Fibroblast of lung (primary cell): ENCODE data around the gene ZNF341. TPM values are rescaled to one million over a fixed set of nuclear protein-coding genes. Genes with fewer than 3 reads are reported as not detected.

Source experiments
- DNase-seq, 2 donors: peaks; one replicate each; pipeline versions ENCODE4 v3.0.0 to v3.0.0-alpha.2; 2010; ENCODE audit warnings: low read depth in 2 of 2
- H2AFZ ChIP-seq: 2 replicates; pipeline ENCODE4 v1.5.1; 2012; ENCODE audit warnings: low read length, control low read depth, inconsistent platforms
- H3K27ac ChIP-seq: 2 replicates; pipeline ENCODE4 v1.5.1; 2011; ENCODE audit warnings: low read length, control low read depth; ENCODE audit not compliant: insufficient read depth
- H3K27me3 ChIP-seq: 2 replicates; pipeline ENCODE4 v1.5.1; 2011; ENCODE audit warnings: mild to moderate bottlenecking, low read length; ENCODE audit not compliant: control insufficient read depth, insufficient read depth
- H3K36me3 ChIP-seq: 2 replicates; pipeline ENCODE4 v1.5.1; 2011; ENCODE audit warnings: low read length; ENCODE audit not compliant: control insufficient read depth, insufficient read depth
- H3K4me1 ChIP-seq: 2 replicates; pipeline ENCODE4 v1.5.1; 2011; ENCODE audit warnings: low read length; ENCODE audit not compliant: control insufficient read depth, insufficient read depth; ENCODE audit errors: extremely low read depth
- H3K4me2 ChIP-seq: 2 replicates; pipeline ENCODE4 v1.5.1; 2011; ENCODE audit warnings: low read length, control low read depth; ENCODE audit not compliant: insufficient read depth; ENCODE audit errors: extremely low read depth
- H3K4me3 ChIP-seq, 4 experiments: fragments of 200-600 bp in 1 of 4; sonication (generic) in 1 of 4; replicated peaks in 1 of 4; 2 replicates each; pipeline ENCODE4 v1.5.1; 2011 to 2016; ENCODE audit warnings: low read length in 4 of 4, low read depth in 3 of 4, mild to moderate bottlenecking in 3 of 4, control low read depth in 2 of 4, inconsistent platforms in 1 of 4, mixed read lengths in 1 of 4; ENCODE audit not compliant: insufficient read depth in 1 of 4; ENCODE audit errors: control extremely low read depth in 1 of 4
- H3K79me2 ChIP-seq: 2 replicates; pipeline ENCODE4 v1.5.1; 2012; ENCODE audit warnings: mild to moderate bottlenecking, low read length, inconsistent platforms; ENCODE audit not compliant: control insufficient read depth, insufficient read depth
- H3K9ac ChIP-seq: 2 replicates; pipeline ENCODE4 v1.5.1; 2011; ENCODE audit warnings: mild to moderate bottlenecking, low read length, control low read depth; ENCODE audit not compliant: insufficient read depth
- H3K9me3 ChIP-seq: 2 replicates; pipeline ENCODE4 v1.5.1; 2012; ENCODE audit warnings: low read depth, low read length; ENCODE audit not compliant: control insufficient read depth, insufficient read depth
- H4K20me1 ChIP-seq: 2 replicates; pipeline ENCODE4 v1.5.1; 2011; ENCODE audit warnings: low read length; ENCODE audit not compliant: control insufficient read depth, insufficient read depth; ENCODE audit errors: extremely low read depth
- EZH2 ChIP-seq: IDR thresholded peaks from 2 replicates; pipeline ENCODE4 v1.5.1; 2012; ENCODE audit warnings: low read length, control low read depth, mild to moderate bottlenecking; ENCODE audit errors: missing control alignments
- polyA plus RNA-seq, 2 donors: library from polyadenylated mRNA; depleted of rRNA in 1 of 2; stranded (reverse) in 1 of 2; unstranded in 1 of 2; fragments of >200 nt; gene quantifications; 2 replicates each; pipeline ENCODE4 v1.2.1, GENCODE V29; 2011 to 2012; ENCODE audit warnings: missing spikeins in 1 of 2
- total RNA-seq: library from RNA; depleted of rRNA; stranded (reverse); fragments of >200 nt; gene quantifications from 2 replicates; pipeline ENCODE4 v1.2.1, GENCODE V29; 2014
- TF ChIP-seq, protein P1 (sequence below), 2 donors: IDR thresholded peaks in 1 of 2; conservative IDR thresholded peaks in 1 of 2; 1 replicate in 1 of 2; 2 replicates in 1 of 2; pipeline ENCODE4 v1.5.1; 2011 to 2012; ENCODE audit warnings: low read length in 2 of 2, control low read depth in 1 of 2, inconsistent platforms in 1 of 2, low read depth in 1 of 2, mild to moderate bottlenecking in 1 of 2

The ZNF341 gene
- total and polyA plus RNA-seq, 2 donors (not counting 1 experiment from before 2014, with no cell fraction given) = 0.99 to 1.1 TPM

GRCh38 chr20:33757046-33757445 lies 25.2 kb downstream of the ZNF341 start:
- H3K36me3 ChIP-seq = peaks cover 3% of the 10 kb centered on the region
- no peak overlapping the region for H3K27ac ChIP-seq
- DNase-seq = no peak
- no peak overlapping the region for H3K4me3 ChIP-seq
- no peaks in the 10 kb centered on the region for H3K79me2 ChIP-seq
- no peaks in the 10 kb centered on the region for H4K20me1 ChIP-seq
- no peaks in the 10 kb centered on the region for H3K9me3 ChIP-seq
- no peak overlapping the region for H3K9ac ChIP-seq
- H3K4me1 ChIP-seq = no peaks in the 10 kb centered on the region
- no peak overlapping the region for H2AFZ ChIP-seq
- H3K27me3 ChIP-seq = no peaks in the 10 kb centered on the region
- no peak overlapping the region for H3K4me2 ChIP-seq
- no peak for TF ChIP-seq EZH2
- TF ChIP-seq, protein P1, sequence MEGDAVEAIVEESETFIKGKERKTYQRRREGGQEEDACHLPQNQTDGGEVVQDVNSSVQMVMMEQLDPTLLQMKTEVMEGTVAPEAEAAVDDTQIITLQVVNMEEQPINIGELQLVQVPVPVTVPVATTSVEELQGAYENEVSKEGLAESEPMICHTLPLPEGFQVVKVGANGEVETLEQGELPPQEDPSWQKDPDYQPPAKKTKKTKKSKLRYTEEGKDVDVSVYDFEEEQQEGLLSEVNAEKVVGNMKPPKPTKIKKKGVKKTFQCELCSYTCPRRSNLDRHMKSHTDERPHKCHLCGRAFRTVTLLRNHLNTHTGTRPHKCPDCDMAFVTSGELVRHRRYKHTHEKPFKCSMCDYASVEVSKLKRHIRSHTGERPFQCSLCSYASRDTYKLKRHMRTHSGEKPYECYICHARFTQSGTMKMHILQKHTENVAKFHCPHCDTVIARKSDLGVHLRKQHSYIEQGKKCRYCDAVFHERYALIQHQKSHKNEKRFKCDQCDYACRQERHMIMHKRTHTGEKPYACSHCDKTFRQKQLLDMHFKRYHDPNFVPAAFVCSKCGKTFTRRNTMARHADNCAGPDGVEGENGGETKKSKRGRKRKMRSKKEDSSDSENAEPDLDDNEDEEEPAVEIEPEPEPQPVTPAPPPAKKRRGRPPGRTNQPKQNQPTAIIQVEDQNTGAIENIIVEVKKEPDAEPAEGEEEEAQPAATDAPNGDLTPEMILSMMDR (conservative IDR thresholded peaks at IDR 0.05 in 1 of 2, IDR thresholded peaks at IDR 0.05 in 1 of 2; ENCODE audit: low read depth in 1 of 2, low read length in 2 of 2) = no peak

DNA sequence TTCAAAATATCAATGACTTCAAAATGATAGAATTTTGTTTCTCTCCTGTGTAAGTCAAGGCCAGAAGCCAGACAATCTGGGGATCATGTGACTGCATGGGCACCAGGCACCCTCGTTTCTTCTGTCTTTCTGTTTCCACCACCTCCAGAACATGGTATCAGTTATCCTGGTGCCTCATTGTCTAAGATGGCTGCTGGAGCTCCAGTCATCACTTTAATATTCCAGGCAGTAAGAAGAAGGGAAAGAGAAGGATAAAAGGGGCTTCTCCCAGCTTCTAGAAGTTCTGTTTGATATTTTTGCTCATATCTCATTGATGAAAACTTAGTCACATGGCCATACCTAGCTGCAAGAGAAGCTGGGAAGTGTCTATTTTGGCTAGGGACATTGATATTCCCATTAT lies 25.7 kb downstream of the ZNF341 start:
- Histone ChIP-seq H3K79me2 (no peaks in the 10 kb centered on the region), H2AFZ (no peak overlapping the region), H4K20me1 (no peaks in the 10 kb centered on the region), H3K9ac (no peak overlapping the region), H3K4me3 (no peak overlapping the region), H3K27ac (no peak overlapping the region), H3K9me3 (no peaks in the 10 kb centered on the region), H3K4me1 (no peaks in the 10 kb centered on the region), H3K36me3 (peaks cover 3% of the 10 kb centered on the region), H3K4me2 (no peak overlapping the region), H3K27me3 (no peaks in the 10 kb centered on the region)
- DNase-seq = no peak
- TF ChIP-seq, protein P1 (conservative IDR thresholded peaks at IDR 0.05 in 1 of 2, IDR thresholded peaks at IDR 0.05 in 1 of 2; ENCODE audit: low read depth in 1 of 2, low read length in 2 of 2) = no peak
- TF ChIP-seq EZH2 = no peak

- no peaks in the 10 kb centered on the region for H3K79me2 ChIP-seq
- no peaks in the 10 kb centered on the region for H3K4me1 ChIP-seq
- H3K4me2 ChIP-seq = no peak overlapping the region
- no peak overlapping the region for H3K27ac ChIP-seq
- no peak overlapping the region for H3K9ac ChIP-seq
- no peaks in the 10 kb centered on the region for H3K9me3 ChIP-seq
- H2AFZ ChIP-seq = no peak overlapping the region
- TF ChIP-seq, protein P1 (conservative IDR thresholded peaks at IDR 0.05 in 1 of 2, IDR thresholded peaks at IDR 0.05 in 1 of 2; ENCODE audit: low read depth in 1 of 2, low read length in 2 of 2) = no peak
- TF ChIP-seq EZH2 = no peak
- no peak for DNase-seq
- no peaks in the 10 kb centered on the region for H3K27me3 ChIP-seq
- no peak overlapping the region for H3K4me3 ChIP-seq
- no peaks in the 10 kb centered on the region for H4K20me1 ChIP-seq
- peaks cover 1% of the 10 kb centered on the region for H3K36me3 ChIP-seq
These were observed 30.0 kb downstream of the ZNF341 start for GRCh38 chr20:33761698-33762250.
